H1 (cell line): ENCODE results near the gene SLC24A3. TPM values are rescaled to one million over a fixed set of nuclear protein-coding genes. Genes with fewer than 3 reads are reported as not detected.

Source experiments
- CTCF ChIA-PET: fragments of 300-600 bp; sonication (Branson Sonifier 250); formaldehyde crosslinking; loops from one replicate; lab custom pipeline; 2021; ENCODE audit not compliant: partially characterized antibody; lab: Charles Lee
- POLR2A ChIA-PET: fragments of 300-600 bp; sonication (Branson Sonifier 250); formaldehyde crosslinking; loops from one replicate; lab custom pipeline; 2021; ENCODE audit warnings: inconsistent platforms; ENCODE audit not compliant: partially characterized antibody; lab: Charles Lee
- DNase-seq, 2 experiments: peaks; one replicate each; pipeline versions ENCODE4 v3.0.0 to v3.0.0-alpha.2; 2010 to 2022; ENCODE audit warnings: low spot score in 2 of 2, low read depth in 1 of 2, mixed read lengths in 1 of 2
- FAIRE-seq: peaks from 2 replicates; lab custom pipeline; 2011; peaks lifted over from hg19 to GRCh38; lab: Jason Lieb, UNC
- H2AFZ ChIP-seq: 2 replicates; pipeline ENCODE4 v1.8.1; 2012; ENCODE audit warnings: low read length, inconsistent platforms
- H2AK5ac ChIP-seq: 2 replicates; pipeline ENCODE4 v1.6.1; 2013; ENCODE audit warnings: low read depth, low read length
- H2BK120ac ChIP-seq: replicated peaks from 2 replicates; pipeline ENCODE3; 2013; ENCODE audit warnings: low read depth, low read length, inconsistent platforms
- H2BK12ac ChIP-seq: 2 replicates; pipeline ENCODE4 v1.6.1; 2013; ENCODE audit warnings: low read depth, low read length
- H2BK15ac ChIP-seq: 2 replicates; pipeline ENCODE4 v1.6.1; 2013; ENCODE audit warnings: low read length
- H2BK20ac ChIP-seq: 2 replicates; pipeline ENCODE4 v1.6.1; 2013; ENCODE audit warnings: low read length
- H2BK5ac ChIP-seq: 2 replicates; pipeline ENCODE4 v1.6.1; 2013; ENCODE audit warnings: low read depth, low read length
- H3K14ac ChIP-seq: 2 replicates; pipeline ENCODE4 v1.6.1; 2013; ENCODE audit warnings: inconsistent platforms; ENCODE audit not compliant: insufficient read length
- H3K18ac ChIP-seq: 2 replicates; pipeline ENCODE4 v1.6.1; 2013; ENCODE audit warnings: low read length; ENCODE audit errors: extremely low read depth
- H3K23ac ChIP-seq: 2 replicates; pipeline ENCODE4 v1.6.1; 2013; ENCODE audit warnings: inconsistent platforms; ENCODE audit not compliant: insufficient read length
- H3K23me2 ChIP-seq: 2 replicates; pipeline ENCODE4 v1.6.1; 2013; ENCODE audit warnings: low read depth, low read length
- H3K27ac ChIP-seq: 2 replicates; pipeline ENCODE4 v1.6.1; 2011; ENCODE audit warnings: low read depth, low read length, inconsistent platforms
- H3K27me3 ChIP-seq, 4 experiments: replicated peaks in 1 of 4; 1 replicate in 1 of 4; 2 replicates in 3 of 4; pipeline versions ENCODE4 v1.6.1 to v1.8.1; 2011 to 2013; ENCODE audit warnings: low read length in 3 of 4, mild to moderate bottlenecking in 3 of 4, inconsistent platforms in 2 of 4, mixed read lengths in 2 of 4, moderate library complexity in 1 of 4; ENCODE audit not compliant: control insufficient read depth in 3 of 4, insufficient read depth in 3 of 4; ENCODE audit errors: extremely low read depth in 1 of 4
- H3K36me3 ChIP-seq, 4 experiments: 2 replicates each; pipeline versions ENCODE4 v1.6.1 to v1.8.1; 2011 to 2013; ENCODE audit warnings: mild to moderate bottlenecking in 4 of 4, low read length in 3 of 4, moderate library complexity in 2 of 4, control low read depth in 1 of 4, inconsistent platforms in 1 of 4; ENCODE audit not compliant: insufficient read depth in 4 of 4, control insufficient read depth in 2 of 4
- H3K4ac ChIP-seq: replicated peaks from 2 replicates; pipeline ENCODE3; 2013; ENCODE audit warnings: low read length, low read depth, mixed read lengths, inconsistent platforms; ENCODE audit not compliant: insufficient read length
- H3K4me1 ChIP-seq, 4 experiments: replicated peaks in 1 of 4; 1 replicate in 1 of 4; 2 replicates in 3 of 4; pipeline versions ENCODE4 v1.6.1 to v1.8.1; 2011 to 2013; ENCODE audit warnings: low read length in 3 of 4, inconsistent platforms in 2 of 4, mixed read lengths in 1 of 4; ENCODE audit not compliant: insufficient read depth in 4 of 4, control insufficient read depth in 3 of 4
- H3K4me2 ChIP-seq, 2 experiments: 2 replicates each; pipeline versions ENCODE4 v1.6.1 to v1.8.1; 2011 to 2013; ENCODE audit warnings: low read depth in 2 of 2, low read length in 2 of 2, control low read depth in 1 of 2, inconsistent platforms in 1 of 2, mild to moderate bottlenecking in 1 of 2; ENCODE audit not compliant: insufficient read depth in 1 of 2
- H3K4me3 ChIP-seq, 4 experiments: fragments of 200-600, 300-600 bp in 1 of 4; sonication (generic), shearing (Covaris generic), sonication (Bioruptor Twin) in 1 of 4; 2 replicates each; pipeline versions ENCODE4 v1.5.1 to v1.8.1; 2011 to 2016; ENCODE audit warnings: low read length in 4 of 4, low read depth in 3 of 4, control low read depth in 2 of 4, inconsistent platforms in 2 of 4, mild to moderate bottlenecking in 2 of 4, mixed read lengths in 1 of 4, moderate library complexity in 1 of 4; ENCODE audit not compliant: insufficient read depth in 2 of 4; ENCODE audit errors: extremely low read depth in 1 of 4
- H3K56ac ChIP-seq: replicated peaks from 2 replicates; pipeline ENCODE3; 2013; ENCODE audit warnings: low read depth, mild to moderate bottlenecking, mixed read lengths, low read length, inconsistent platforms; ENCODE audit not compliant: insufficient read length
- H3K79me1 ChIP-seq: 2 replicates; pipeline ENCODE4 v1.6.1; 2013; ENCODE audit warnings: low read depth, low read length, control low read depth
- H3K79me2 ChIP-seq, 2 experiments: 2 replicates each; pipeline versions ENCODE4 v1.6.1 to v1.8.1; 2012 to 2013; ENCODE audit warnings: low read length in 2 of 2, mild to moderate bottlenecking in 2 of 2, inconsistent platforms in 1 of 2; ENCODE audit not compliant: insufficient read depth in 2 of 2, control insufficient read depth in 1 of 2
- H3K9ac ChIP-seq, 4 experiments: replicated peaks in 1 of 4; 1 replicate in 1 of 4; 2 replicates in 3 of 4; pipeline versions ENCODE4 v1.6.1 to v1.8.1; 2011 to 2013; ENCODE audit warnings: low read depth in 3 of 4, low read length in 3 of 4, control low read depth in 2 of 4, mild to moderate bottlenecking in 2 of 4, moderate library complexity in 2 of 4, inconsistent platforms in 1 of 4; ENCODE audit errors: extremely low read depth in 1 of 4
- H3K9me3 ChIP-seq, 2 experiments: 2 replicates each; pipeline versions ENCODE4 v1.6.1 to v1.8.1; 2012 to 2013; ENCODE audit warnings: mild to moderate bottlenecking in 2 of 2, moderate library complexity in 2 of 2, control low read depth in 1 of 2, inconsistent platforms in 1 of 2, low read depth in 1 of 2, low read length in 1 of 2, mixed read lengths in 1 of 2; ENCODE audit not compliant: insufficient read depth in 2 of 2
- H4K20me1 ChIP-seq, 2 experiments: replicated peaks in 1 of 2; 2 replicates each; pipeline versions ENCODE3 to v1.8.1; 2011 to 2013; ENCODE audit warnings: inconsistent platforms in 2 of 2, low read length in 2 of 2, mild to moderate bottlenecking in 1 of 2; ENCODE audit not compliant: insufficient read depth in 2 of 2, control insufficient read depth in 1 of 2
- H4K5ac ChIP-seq: 2 replicates; pipeline ENCODE4 v1.6.1; 2013; ENCODE audit warnings: low read length, low read depth, mixed read lengths, inconsistent platforms; ENCODE audit not compliant: insufficient read length
- H4K8ac ChIP-seq: 2 replicates; pipeline ENCODE4 v1.8.0; 2013; ENCODE audit warnings: mild to moderate bottlenecking, moderate library complexity, low read length, inconsistent platforms; ENCODE audit not compliant: insufficient read depth; ENCODE audit errors: extremely low read depth
- H4K91ac ChIP-seq: replicated peaks from 2 replicates; pipeline ENCODE3; 2013; ENCODE audit warnings: low read length, mixed read lengths, inconsistent platforms; ENCODE audit not compliant: insufficient read length
- ATF2 ChIP-seq: IDR thresholded peaks from 2 replicates; pipeline ENCODE4 v1.6.1; 2012; ENCODE audit warnings: low read length, inconsistent platforms
- BACH1 ChIP-seq: IDR thresholded peaks from 2 replicates; pipeline ENCODE4 v1.6.1; 2012; ENCODE audit warnings: low read length, improper control_type of control experiment
- HDAC2 ChIP-seq, 2 experiments: fragments of 300-600 bp in 1 of 2; sonication (generic) in 1 of 2; IDR thresholded peaks; 2 replicates each; pipeline ENCODE4 v1.6.1; 2011 to 2012; ENCODE audit warnings: low read depth in 2 of 2, low read length in 2 of 2, mild to moderate bottlenecking in 2 of 2, moderate library complexity in 2 of 2, borderline replicate concordance in 1 of 2, inconsistent platforms in 1 of 2
- JUND ChIP-seq: IDR thresholded peaks from 2 replicates; pipeline ENCODE4 v1.6.1; 2011; ENCODE audit warnings: mild to moderate bottlenecking, improper control_type of control experiment, low read length
- POU5F1 ChIP-seq: IDR thresholded peaks from 2 replicates; pipeline ENCODE4 v1.6.1; 2011; ENCODE audit warnings: low read depth, mild to moderate bottlenecking, low read length, moderate library complexity
- SIRT6 ChIP-seq: IDR thresholded peaks from one replicate; pipeline ENCODE4 v1.7.1; 2012; ENCODE audit warnings: low read length, inconsistent platforms
- SP1 ChIP-seq: IDR thresholded peaks from 2 replicates; pipeline ENCODE4 v1.6.1; 2011; ENCODE audit warnings: low read depth, low read length
- WGBS, 2 experiments: shearing (Covaris generic) in 1 of 2; methylation state at CpG; one replicate each; pipeline versions ENCODE4 v1.1.6 to v1.1.7; 2013 to 2015; ENCODE audit warnings: low lambda C conversion rate in 2 of 2, mixed read lengths in 2 of 2, inconsistent platforms in 1 of 2, low coverage in 1 of 2, missing lambda C conversion rate in 1 of 2; ENCODE audit not compliant: insufficient replicate concordance in 2 of 2, insufficient coverage in 1 of 2, insufficient read length in 1 of 2; ENCODE audit errors: extremely low coverage in 1 of 2, missing lambda C conversion rate in 1 of 2; 5-methylcytosine and 5-hydroxymethylcytosine counted together
- polyA plus RNA-seq, 7 experiments: library from polyadenylated mRNA; depleted of rRNA in 3 of 7; stranded (reverse) in 5 of 7; unstranded in 2 of 7; fragments of >200 nt in 5 of 7; fragments of 200-250 nt in 2 of 7; gene quantifications; 1 replicate in 5 of 7; 2 replicates in 1 of 7; 4 replicates in 1 of 7; pipeline versions ENCODE4 v1.2.1 to v1.2.3, GENCODE V29; 2011 to 2013; ENCODE audit warnings: missing spikeins in 2 of 7, mixed read lengths in 2 of 7
- total RNA-seq: library from RNA; stranded (reverse); fragmentation: NEBNext Ultra II Directional; extraction: Animal tissue kit (Norgen Biotek cat#: 25700); gene quantifications from 2 replicates; pipeline ENCODE4 v1.2.1, GENCODE V29; 2021
- TF ChIP-seq, protein P1 (sequence below): IDR thresholded peaks from 2 replicates; pipeline ENCODE4 v1.6.1; 2011; ENCODE audit warnings: low read length, improper control_type of control experiment
- TF ChIP-seq, protein P2 (sequence below): IDR thresholded peaks from 2 replicates; pipeline ENCODE4 v1.6.1; 2012; ENCODE audit warnings: inconsistent platforms

SLC24A3 gene
- total and polyA plus RNA-seq, 2 of the 8 experiments (the other 6 are each of a cell fraction or from before 2014, with no cell fraction given) = 4.5 to 6.3 TPM

DNA sequence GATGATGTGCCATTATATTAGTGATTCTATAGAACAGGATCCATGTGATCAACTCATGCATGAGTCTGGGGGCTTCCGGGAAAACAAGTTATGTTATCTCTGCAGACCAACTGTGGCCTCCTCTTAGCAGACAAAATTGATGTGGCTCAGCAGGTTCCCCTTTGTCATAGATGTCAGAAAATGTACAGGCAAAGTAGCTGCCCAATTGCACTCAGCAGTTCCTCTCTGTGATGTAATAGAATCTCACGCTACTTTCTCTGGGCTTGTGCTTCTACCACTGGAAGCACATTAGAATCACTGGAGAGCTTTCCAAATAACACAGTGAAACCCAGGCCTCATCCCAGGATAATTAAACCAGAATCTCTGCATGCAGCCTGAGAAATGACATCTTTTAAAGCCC lies 253.1 kb downstream of the SLC24A3 start:
- Histone ChIP-seq H4K91ac (no peak overlapping the region), H3K9ac (no peak overlapping the region), H3K27ac (no peak overlapping the region), H2BK12ac (no peak overlapping the region), H2BK120ac (no peak overlapping the region), H3K9me3 (no peaks in the 10 kb centered on the region), H3K4me2 (no peak overlapping the region), H3K4me1 (no peaks in the 10 kb centered on the region), H2BK15ac (no peak overlapping the region), H3K23ac (no peak overlapping the region), H3K4ac (no peak overlapping the region), H3K18ac (no peak overlapping the region), H3K27me3 (no peaks in the 10 kb centered on the region), H2AK5ac (no peak overlapping the region), H2BK20ac (no peak overlapping the region), H3K56ac (no peak overlapping the region), H3K14ac (no peak overlapping the region), H4K5ac (no peak overlapping the region), H2BK5ac (no peak overlapping the region), H3K23me2 (no peaks in the 10 kb centered on the region; the same call in 1 of the 2 replicates), H3K4me3 (no peak overlapping the region), H2AFZ (no peak overlapping the region), H4K20me1 (peaks cover 0 to 2% of the 10 kb centered on the region in 2 experiments), H4K8ac (no peak overlapping the region), H3K79me1 (no peaks in the 10 kb centered on the region), H3K79me2 (no peaks in the 10 kb centered on the region), H3K36me3 (no peaks in the 10 kb centered on the region)
- ChIA-PET CTCF (no interaction called here), POLR2A (no interaction called here)
- WGBS, 2 experiments = 81% methylated on average over 2 of the region's 2 CpGs; no CpG with 5 or more reads in 1 of the 2 experiments
- DNase-seq (no peak), FAIRE-seq (no peak)
- TF ChIP-seq, protein P1, sequence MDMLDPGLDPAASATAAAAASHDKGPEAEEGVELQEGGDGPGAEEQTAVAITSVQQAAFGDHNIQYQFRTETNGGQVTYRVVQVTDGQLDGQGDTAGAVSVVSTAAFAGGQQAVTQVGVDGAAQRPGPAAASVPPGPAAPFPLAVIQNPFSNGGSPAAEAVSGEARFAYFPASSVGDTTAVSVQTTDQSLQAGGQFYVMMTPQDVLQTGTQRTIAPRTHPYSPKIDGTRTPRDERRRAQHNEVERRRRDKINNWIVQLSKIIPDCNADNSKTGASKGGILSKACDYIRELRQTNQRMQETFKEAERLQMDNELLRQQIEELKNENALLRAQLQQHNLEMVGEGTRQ = no peak
- TF ChIP-seq SP1 (no peak), HDAC2 (IDR thresholded peaks at IDR 0.05; ENCODE audit: borderline replicate concordance in 1 of 2, low read depth in 2 of 2, low read length in 2 of 2) (no peak), SIRT6 (no peak), JUND (no peak), POU5F1 (no peak), ATF2 (no peak), BACH1 (no peak)
- TF ChIP-seq, protein P2, sequence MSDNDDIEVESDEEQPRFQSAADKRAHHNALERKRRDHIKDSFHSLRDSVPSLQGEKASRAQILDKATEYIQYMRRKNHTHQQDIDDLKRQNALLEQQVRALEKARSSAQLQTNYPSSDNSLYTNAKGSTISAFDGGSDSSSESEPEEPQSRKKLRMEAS = no peak
